Activated CD4-positive, CD25-positive, alpha-beta regulatory T cell treated with anti-CD3 and anti-CD28 coated beads, Interleukin-2, amount 50 U/mL, for 24 hours (primary cell): Measurements from ENCODE around the gene HUNK.
"Not testable (repeated sequence)": the region's sequence is repeated elsewhere in the genome, so short reads cannot be mapped to it uniquely, and the experiment has no call there.

Experiments
- ATAC-seq, 2 donors: fragments of 150-1000 bp; cut with Tn5 transposase; one replicate each; pipeline ENCODE4 v1.10.0; 2021; ENCODE audit warnings: mild to moderate bottlenecking in 1 of 2, moderate library complexity in 1 of 2

The HUNK gene

GRCh38 chr21:32007456-32007855, 134.6 kb downstream of the HUNK start:
- ATAC-seq: no peak

GRCh38 chr21:32008714-32009113, 135.9 kb downstream of the HUNK start:
- ATAC-seq: no peak

- ATAC-seq: no peak
Measured at GRCh38 chr21:32009263-32009662, 136.4 kb downstream of the HUNK start.

GRCh38 chr21:32015461-32016139, 142.8 kb downstream of the HUNK start:
- ATAC-seq: no peak

DNA sequence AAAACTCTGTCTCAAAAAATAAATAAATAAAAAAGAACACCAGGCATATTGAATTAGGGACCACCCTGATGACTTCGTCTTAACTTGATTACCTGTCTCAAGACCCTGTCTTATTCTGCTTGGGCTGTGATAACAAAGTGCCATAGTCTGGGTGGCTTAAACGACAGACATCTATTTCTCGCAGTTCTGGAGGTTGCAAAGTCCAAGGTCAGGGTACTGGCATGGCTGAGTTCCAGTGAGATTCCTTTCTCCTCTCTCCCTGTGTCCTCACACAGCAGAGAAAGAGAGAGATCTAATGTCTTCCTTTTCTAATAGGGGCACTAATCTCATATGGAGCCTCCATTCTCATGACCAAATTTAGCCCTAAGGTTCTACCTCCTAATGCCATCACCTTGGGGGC, 145.6 kb downstream of the HUNK start:
- ATAC-seq: no peak

- no peak for ATAC-seq
Measured at GRCh38 chr21:32020564-32020963, 147.7 kb downstream of the HUNK start.

DNA sequence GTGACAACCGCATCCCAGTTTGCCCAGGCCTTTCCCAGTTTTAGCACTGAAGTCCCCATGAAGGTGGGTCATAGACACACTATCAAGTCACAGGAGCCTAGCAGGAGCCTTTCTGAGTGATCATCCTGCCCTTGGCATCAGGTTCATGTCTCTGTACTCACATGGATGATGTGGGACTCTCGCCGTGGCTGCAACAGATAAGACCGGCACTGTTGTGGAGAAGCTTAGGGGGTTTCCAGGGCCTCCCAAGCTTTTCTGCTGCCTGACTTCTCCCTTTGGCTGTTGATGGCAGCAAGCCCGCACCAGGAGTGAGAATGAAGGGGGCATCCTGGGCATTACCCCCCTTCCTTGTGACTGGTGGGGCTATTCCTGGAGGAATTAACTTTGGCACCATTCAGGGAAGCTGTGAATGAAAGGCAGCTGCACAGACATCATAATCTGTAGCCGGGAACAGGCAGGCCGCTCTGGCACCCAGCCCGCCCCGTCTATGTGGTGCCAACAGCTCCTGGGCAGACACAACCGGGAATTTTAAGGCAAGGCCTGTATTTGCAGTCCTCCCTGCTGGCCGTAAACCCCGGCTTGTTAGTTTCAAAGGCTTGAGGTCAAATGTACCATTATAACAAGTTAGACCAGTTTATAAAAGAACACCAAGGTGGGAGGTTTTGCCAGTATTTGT, 148.6 kb downstream of the HUNK start:
- ATAC-seq: no peak

DNA sequence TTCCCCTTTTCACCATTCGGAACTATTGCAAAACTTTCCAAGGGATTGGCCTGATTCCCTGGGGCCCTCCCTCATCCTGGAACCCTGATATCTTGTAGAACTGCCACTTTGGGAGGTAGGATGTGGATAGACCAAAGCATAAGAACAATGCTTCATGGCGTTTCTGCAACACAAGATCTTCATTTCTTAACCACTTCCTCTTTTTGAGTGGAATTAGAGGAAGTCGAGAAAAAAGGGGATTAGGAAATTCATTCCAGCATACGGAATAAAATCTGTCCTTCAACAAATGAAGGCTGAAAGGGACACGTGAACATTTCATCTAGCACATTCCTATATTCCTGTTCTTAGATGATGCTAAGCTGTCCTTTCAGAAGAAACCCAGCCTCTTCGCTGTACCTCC, 149.3 kb downstream of the HUNK start:
- ATAC-seq: no peak

DNA sequence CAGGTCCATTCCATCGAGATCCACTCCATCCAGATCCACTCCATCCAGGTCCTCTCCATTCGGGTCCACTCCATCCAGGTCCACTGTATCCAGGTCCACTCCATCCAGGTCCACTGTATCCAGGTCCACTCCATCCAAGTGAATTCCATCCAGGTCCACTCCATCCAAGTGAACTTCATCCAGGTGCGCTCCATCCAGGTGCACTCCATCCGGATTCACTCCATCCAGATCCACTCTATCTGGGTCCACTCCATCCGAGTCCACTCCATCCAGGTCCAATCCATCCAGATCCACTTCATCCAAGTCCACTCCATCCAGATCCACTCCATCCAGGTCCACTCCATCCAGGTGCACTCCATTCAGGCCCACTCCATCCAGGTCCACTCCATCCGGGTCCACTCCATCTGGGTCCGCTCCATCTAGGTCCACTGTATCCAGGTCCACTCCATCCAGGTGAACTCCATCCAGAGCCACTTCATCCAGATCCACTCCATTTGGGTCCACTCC, 157.4 kb downstream of the HUNK start:
- no peak for ATAC-seq

DNA sequence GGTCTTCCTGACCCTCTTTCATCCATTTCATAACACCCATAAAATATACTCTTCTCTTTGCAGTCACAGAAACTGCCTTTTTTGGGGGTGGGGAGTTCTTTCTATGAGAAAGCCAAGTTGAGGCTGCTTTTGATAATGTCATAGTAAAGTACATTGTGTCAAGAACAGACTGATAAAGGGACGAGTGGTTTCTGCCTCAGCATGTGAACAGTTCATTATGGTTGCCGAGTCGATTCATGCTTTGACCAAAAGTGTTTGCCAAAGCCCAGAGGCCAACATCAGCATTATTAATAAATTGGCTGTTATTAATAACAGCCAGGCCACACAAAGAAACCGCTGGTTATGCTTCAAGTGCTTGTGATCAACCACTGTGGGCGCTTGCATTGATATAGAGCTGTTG, 162.0 kb downstream of the HUNK start:
- ATAC-seq: no peak

- no peak for ATAC-seq
Measured at GRCh38 chr21:32035617-32036016, 162.8 kb downstream of the HUNK start.

DNA sequence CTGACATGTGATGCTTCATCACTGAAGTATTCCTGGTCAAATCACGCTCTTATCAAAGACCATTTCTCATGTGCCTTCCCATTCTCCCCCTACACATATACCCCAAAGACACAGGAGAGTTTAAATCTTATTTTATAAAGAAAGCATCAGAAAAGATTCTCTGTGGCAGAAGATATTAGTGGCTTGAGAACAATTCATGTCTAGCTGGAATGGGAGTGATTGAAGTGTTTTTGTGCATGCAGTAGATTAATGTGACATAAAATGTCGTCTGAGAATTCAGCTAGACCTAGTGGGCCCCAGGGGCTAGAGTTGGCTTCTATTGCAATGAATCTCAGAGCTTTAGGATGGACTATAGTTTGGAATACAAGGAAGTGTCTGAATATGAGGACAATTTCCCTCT, 163.9 kb downstream of the HUNK start:
- no peak for ATAC-seq

GRCh38 chr21:32038751-32039150, 165.9 kb downstream of the HUNK start:
- ATAC-seq: not testable (repeated sequence)

- ATAC-seq: no peak
Measured at GRCh38 chr21:32043458-32043857, 170.6 kb downstream of the HUNK start.

DNA sequence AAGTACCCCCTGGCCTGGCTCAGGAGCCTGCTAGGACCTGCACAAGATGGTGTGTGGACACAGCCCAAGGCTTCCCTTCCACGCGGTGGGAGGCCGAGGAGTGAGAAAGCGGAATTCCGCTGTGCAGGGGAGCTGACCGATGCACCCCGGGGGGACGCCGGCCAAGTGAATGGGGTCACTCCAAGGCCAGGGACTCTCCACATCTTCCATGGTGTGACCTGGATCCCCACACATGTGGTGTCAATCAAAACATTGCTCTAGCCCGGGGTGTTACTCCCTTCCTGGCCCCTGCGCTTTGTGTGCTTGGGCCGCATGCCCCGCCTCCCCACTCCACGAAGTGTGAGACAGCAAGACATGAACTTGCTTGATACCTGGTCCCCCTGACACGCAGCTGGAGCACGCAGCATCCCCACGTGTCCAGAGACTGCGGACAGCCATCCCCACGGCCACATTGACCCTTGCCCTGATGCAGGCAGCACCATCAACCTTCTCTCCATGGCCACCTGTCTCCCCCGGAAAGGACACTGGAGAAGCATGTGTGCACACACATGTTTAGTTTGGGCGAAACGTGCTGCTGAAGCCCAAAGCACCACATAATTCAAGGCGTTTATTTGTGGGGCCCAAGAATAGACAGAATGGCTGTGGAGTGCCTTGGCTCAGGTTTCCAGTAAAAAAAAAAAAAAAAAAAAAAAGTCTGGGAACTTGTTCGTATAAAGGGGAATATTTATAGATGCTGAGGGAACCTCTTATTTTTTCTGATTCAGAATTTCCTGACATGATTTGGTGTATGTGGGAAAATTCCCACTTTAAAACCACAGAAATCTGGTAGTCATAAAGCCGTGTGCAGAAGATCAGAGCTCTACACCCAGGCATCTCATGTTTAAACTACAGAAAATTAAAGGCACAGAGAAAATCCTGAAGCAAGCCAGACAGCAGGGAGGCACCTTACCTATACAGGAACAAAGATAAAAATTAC, 171.7 kb downstream of the HUNK start:
- ATAC-seq: no peak

- ATAC-seq: no peak
Measured at GRCh38 chr21:32046191-32046590, 173.4 kb downstream of the HUNK start.

DNA sequence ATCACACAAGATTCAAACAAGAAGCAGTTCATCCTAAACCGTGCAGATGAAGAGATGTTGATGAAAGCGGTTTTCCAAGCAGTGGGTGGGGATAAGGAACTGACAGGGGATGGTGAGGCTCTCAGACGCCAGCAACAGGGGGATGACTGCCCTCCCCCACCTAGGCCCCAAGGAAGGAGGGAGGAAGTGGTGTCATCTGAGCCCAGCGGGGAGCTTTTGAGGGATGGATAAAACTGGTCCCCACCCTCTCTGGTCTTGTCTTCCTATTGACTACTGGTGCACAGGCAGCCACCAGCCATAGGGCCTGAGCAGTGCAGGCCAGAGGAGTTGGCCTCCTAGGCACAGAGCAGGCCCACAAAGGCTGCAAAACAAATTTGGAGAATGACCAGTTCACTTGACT, 175.5 kb downstream of the HUNK start:
- ATAC-seq: no peak
